HG03571 (cell line): Measurements from ENCODE around the gene OLFML1.

ENCODE experiments used
- ATAC-seq: cut with Tn5 transposase; IDR thresholded peaks from one replicate; pipeline ENCODE4 v1.9.1; 2021; ENCODE audit not compliant: unreplicated experiment

The OLFML1 gene

DNA sequence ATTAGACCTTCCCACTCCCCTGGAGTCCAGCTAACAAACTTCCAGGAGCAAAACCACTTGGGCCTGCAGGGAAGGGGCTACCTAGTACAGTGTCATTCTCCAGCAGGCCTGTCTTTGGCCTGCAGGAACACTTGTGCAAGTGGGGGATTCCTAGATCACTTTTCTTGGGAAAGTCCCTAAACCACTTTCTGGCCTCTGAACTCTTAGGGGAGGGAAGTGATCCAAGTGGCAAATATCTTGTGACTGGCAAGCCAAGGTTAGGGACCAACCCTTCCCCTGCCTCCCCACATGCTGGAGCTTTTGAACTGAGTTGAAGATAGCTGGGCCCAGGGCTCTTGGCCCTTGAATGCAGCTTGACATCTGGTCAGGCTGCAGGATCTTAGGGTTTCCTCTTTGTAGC is 45.7 kb downstream of the OLFML1 start:
- ATAC-seq: no peak

DNA sequence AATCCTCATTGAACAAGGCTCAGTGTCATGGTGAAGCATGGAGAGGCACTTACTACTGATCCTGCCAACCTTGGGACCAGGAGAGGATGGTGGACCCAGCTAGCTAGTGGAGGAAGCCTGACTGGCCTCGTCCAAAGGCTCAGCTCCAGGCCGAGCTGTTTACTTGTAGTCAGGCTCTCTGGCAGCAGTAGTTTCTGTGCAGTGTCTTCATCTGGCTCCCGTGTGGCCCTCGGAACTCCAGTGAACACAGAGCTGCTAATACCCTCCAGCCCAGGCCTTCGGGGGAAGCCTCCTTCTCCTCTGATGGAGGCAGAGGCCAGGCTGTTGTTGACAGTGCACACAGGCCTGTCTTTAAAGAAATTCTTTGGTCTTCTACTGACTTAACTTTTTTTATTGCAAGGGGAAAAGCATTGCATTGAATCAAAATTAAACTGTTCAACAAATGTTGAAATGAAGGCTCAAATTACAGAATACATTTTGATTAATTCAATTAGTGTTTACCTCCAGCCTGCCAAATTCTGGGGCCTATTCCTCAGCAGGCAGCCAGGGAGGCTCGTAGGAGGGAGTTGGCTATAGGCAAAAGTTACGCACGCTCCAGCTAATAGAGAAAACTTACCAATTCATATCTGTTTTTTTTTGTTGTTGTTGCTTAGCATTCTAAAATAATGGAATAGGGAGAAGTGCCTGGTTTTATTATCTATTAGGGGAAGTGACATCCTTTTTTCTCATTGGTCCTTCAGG is 47.3 kb downstream of the OLFML1 start:
- no peak for ATAC-seq

DNA sequence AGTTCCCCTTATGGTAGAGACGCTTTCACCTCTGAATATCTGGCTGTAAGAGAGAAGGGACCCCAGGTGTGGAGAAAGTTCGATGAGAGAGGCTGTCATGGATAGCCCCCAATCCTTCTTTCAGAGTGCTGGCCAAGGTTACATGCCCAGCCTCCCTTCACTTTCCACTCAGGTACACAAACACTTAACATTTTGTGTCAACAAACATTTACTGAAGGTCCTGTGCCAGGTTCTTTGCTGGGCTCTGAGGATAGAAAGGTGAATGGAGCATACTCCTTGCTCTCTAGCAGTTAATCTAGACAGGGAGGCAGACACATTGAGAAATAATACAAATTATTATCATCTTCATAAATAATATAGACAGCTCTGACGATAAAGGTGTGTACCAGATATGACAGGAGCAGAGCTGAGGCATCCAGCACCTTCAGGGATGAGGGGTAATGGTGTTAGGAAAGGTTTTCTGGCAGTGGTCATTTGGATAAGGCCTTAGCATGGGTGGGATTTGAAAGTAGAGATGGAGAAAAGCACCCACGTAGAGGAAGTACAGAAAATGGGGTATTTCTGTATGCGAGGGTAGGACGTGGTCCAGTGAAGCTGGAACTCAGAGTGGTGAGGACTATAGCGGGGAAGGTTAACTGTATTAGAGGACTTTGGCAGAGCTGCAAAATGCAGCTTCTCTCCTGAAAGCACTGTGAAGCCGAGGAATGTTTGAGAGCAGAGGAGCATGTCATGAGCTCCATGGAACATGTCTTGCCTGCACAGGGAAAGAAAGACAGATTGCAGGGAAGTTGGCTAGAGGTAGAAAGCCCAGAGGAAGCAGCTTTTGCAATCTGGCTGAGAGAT is 48.1 kb downstream of the OLFML1 start:
- ATAC-seq: peak; percentile 32

DNA sequence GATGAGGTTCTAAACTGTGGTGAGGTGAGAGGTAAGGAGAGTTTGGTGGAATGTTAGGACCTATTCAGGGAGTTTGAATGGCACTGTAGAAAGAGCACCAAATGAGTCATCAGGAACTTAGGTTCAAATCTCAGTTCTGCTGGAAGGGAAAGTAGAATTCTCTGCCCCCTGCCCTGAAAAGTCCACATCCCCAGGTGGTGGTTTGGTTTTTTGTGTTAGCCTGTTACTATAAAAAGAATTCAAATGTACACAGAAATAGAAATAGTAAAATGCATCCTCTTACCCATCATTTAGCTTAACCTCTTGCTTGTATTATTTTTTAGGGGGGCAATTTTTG is 48.7 kb downstream of the OLFML1 start:
- peak; percentile 70 for ATAC-seq

- ATAC-seq: no peak
Measured at GRCh38 chr11:7536100-7536499, 50.8 kb downstream of the OLFML1 start.

- no peak for ATAC-seq
Measured at GRCh38 chr11:7537265-7537664, 52.0 kb downstream of the OLFML1 start.

DNA sequence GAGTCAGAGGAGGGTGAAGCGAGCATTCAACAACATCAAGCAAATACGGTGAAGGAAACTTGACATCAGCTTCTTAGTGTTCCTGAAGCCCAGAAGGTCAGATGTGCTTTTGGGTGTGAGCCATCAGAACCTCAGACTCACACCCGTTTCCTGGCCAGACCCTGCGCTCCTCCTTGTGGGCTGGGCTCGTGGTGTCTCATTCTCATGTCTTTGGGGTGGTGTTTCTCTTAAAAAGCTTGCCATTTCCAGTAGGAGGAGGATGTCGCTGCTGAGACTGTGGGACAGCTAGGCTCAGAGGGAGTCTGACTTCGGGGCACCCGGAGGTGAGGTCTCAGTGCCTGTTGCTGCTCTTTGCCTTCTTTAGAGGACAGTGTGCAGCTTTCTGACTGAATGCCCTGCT is 52.7 kb downstream of the OLFML1 start:
- ATAC-seq: no peak

- no peak for ATAC-seq
Measured at GRCh38 chr11:7538466-7539454, 53.5 kb downstream of the OLFML1 start.

DNA sequence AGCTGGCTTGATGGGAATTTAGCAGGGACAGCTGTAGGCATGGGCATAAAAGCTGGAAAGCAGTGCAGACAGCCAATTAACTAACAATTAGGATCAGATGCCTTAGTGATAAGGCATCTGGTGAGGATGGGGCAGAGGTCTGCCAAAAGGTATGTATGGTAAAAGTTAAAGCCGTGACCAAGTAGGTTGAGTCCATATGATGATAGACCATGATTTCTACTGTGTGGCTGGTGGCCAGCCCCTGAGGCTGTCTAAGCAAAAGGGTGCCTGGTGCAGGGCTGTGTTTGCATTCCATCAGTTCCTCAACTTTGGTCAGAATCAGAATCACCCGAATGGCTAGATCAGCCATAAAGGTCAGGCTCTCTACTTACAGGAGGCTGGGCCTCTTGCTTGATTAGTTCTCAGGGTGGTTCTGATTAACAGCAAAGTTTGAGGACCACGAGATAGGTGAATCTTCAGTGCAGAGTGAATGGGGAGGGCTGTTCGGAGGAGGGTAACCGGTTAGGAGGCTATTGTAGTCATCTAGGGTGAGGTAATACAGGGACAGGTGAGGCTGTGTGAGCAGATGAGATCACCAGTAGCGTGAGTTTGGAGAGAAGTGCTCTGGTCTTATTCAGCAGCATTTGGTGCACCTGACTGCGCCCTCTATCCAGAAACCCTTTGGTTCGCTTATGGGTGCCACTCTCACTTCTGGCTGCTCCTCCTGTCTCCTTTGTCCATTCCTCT is 55.7 kb downstream of the OLFML1 start:
- ATAC-seq: no peak

- ATAC-seq: no peak
Measured at GRCh38 chr11:7543302-7543701, 58.0 kb downstream of the OLFML1 start.

DNA sequence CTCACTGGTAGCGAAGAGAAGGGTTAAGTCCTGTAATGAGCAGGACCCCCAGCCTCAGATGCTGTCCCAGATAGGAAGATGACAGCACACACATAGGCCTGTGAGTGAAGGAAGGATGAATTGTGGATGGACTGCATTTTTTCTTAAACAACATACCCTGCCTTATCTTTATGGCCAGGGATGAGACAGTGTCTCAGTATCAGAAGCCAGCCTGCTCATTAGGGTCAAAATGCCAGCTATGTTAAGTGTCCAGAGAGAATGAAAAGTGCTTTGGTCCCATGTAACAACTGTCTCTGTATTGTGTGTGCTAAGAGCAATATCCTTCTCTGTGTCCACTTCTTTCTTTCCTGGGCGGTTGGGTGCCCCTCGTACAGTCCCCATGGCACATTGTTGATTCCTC is 58.7 kb downstream of the OLFML1 start:
- ATAC-seq: no peak

- ATAC-seq: no peak
Measured at GRCh38 chr11:7545611-7546010, 60.3 kb downstream of the OLFML1 start.

DNA sequence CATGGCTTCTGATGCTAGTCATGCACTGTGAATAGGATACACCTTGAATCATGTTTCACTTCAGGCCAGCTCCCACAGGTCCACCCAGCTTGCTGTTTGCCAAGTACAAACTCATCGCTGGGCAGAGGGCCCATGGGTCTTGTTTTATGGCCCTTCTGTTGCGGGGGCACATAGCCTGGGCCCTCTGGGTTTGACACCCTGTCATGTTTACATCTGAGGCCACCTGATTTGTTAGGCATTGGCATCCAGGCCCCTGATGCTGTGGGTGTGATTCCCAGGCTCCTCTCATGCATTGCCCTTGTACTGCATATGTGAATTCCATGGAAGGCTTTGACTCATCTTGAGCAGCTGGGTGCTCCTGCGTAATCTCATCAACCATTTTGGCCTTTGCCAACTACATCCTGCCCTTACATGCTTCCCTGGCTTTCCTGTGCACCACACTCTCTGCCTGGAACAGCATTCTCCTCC is 61.1 kb downstream of the OLFML1 start:
- ATAC-seq: no peak

- no peak for ATAC-seq
Measured at GRCh38 chr11:7547687-7548086, 62.4 kb downstream of the OLFML1 start.

- peak; percentile 68 for ATAC-seq
Measured at GRCh38 chr11:7548659-7549274, 63.5 kb downstream of the OLFML1 start.

GRCh38 chr11:7549681-7550080 is 64.4 kb downstream of the OLFML1 start:
- no peak for ATAC-seq

GRCh38 chr11:7551571-7551970 is 66.3 kb downstream of the OLFML1 start:
- ATAC-seq: no peak

DNA sequence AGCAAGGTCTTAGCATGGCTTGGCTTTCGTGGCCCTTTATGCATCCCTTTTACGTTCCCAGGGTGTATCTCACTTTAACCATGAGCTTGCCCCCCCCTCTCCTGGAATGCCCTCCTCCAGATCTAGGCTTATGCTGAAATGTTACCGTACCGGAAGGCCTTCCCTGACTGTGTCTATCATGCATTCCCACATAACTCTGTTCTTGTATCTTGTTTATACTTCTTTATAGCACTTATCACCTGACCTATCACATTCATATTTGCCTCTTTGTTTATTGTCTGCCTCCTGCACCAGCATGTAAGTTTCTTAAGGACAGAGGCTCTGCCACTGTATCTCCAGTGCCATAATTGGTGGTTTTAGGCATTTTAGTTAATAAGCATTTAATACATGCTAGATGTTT is 67.4 kb downstream of the OLFML1 start:
- no peak for ATAC-seq

DNA sequence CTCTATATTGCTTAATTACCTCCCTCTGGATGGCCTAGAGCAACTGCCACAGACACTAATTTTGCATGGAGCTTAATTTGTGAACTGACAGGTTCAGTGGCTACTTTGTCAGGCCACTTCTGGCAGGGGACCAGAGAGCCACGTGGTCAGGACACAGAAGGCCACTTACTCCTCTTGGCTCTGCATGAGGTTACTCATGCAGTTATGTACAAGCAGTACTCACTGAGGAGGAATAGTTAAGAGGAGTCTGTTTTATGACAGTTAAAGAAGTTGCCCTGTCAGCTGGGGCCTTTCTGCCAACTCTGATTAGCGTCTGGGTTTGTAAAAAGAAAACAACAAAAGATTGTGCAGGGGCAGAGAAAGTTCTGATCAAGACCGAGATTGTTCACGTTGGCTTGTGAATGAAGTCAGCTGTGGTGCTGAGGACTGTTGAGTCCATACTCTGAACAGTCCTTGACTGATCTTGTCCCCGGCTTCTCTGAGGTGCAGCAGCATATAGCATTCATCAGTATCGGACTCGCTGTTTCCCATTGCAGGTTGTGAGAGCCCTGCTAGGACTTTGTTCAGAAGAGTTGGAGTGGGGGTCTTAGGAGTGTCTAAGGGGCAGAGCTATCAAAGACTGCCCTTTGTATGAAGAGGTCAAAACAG is 69.9 kb downstream of the OLFML1 start:
- ATAC-seq: no peak

DNA sequence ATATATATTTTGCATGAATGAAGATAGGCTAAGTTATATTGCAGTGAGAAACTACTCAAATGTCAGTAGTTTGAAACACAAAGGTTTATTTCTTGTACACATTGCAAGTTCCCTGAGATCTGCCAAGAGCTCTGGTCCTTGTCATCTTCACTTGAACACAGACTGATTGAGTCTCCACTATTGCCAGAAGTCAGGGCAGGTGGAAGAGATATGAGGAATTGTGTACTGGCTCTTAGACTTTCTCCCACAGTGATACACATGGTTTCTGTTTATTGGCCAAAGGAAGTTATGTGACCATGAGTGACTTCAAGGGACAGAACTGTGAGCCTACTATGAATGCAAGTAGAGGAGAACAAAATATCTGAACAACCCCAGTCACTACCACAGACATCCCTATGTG is 72.7 kb downstream of the OLFML1 start:
- ATAC-seq: no peak
